Keratinocyte (primary cell): ENCODE results near the gene C1S.

Experiments used
- CTCF ChIP-seq, 3 experiments: IDR thresholded peaks in 1 of 3; conservative IDR thresholded peaks in 1 of 3; optimal IDR thresholded peaks in 1 of 3; 2 replicates in 2 of 3; 3 replicates in 1 of 3; pipeline versions ENCODE3 to v1.5.1; 2011; ENCODE audit warnings: low read length in 3 of 3, mild to moderate bottlenecking in 3 of 3, moderate library complexity in 2 of 3, control low read depth in 1 of 3, inconsistent platforms in 1 of 3; ENCODE audit not compliant: insufficient read depth in 2 of 3; ENCODE audit errors: extremely low read depth in 1 of 3
- EZH2 ChIP-seq: IDR thresholded peaks from one replicate; pipeline ENCODE4 v1.6.1; 2012; ENCODE audit warnings: inconsistent platforms, mild to moderate bottlenecking, low read length, moderate library complexity

- TF ChIP-seq CTCF (optimal IDR thresholded peaks at IDR 0.05 in 1 of 3, IDR thresholded peaks at IDR 0.05 in 1 of 3, conservative IDR thresholded peaks at IDR 0.05 in 1 of 3; ENCODE audit: extremely low read depth in 1 of 3, insufficient read depth in 2 of 3, low read length in 3 of 3) (no peak), EZH2 (no peak)
These were observed 738 bp upstream of the C1S start for GRCh38 chr12:7059780-7060179.
